ENCODE results near the gene FOXC2. TPM values are rescaled to one million over a fixed set of nuclear protein-coding genes. Genes with fewer than 3 reads are reported as not detected.

Gene FOXC2
- total and polyA plus RNA-seq, 10 of the 15 experiments (the other 5 are each of a cell fraction or from before 2014, with no cell fraction given): not detected

GRCh38 chr16:86534779-86535615 is 31.6 kb upstream of the FOXC2 start:
- intact Hi-C loops (cut with micrococcal nuclease; ENCODE audit: unreplicated experiment): no loop called here
- ChIA-PET RAD21 (ENCODE audit: unreplicated experiment) (interaction anchor here (0.7 kb wide), 1 partner anchor 298 kb away, joined by 3 read pairs; no protein-coding TSS in a partner anchor), CTCF (interaction anchor here (0.7 kb wide), 1 partner anchor 22 kb away, joined by 4 read pairs; no protein-coding TSS in a partner anchor), POLR2A (no interaction called here), SMC1A (ENCODE audit: uncharacterized antibody, unreplicated experiment) (interaction anchor here (0.6 kb wide), 1 partner anchor 673 kb away, joined by 3 read pairs; no protein-coding TSS in a partner anchor)
- Histone ChIP-seq H3K27me3 (replicated peaks in 1 of 2; ENCODE audit: control insufficient read depth in 2 of 2, insufficient read depth in 2 of 2, low read length in 1 of 2) (no peaks in the 10 kb centered on the region), H4K20me1 (ENCODE audit: control insufficient read depth, insufficient read depth) (no peaks in the 10 kb centered on the region; the same call in 1 of the 2 replicates), H3K4me1 (ENCODE audit: control insufficient read depth, insufficient read depth, low read length) (no peaks in the 10 kb centered on the region), H3K4me3 (no peak overlapping the region), H3K9ac (ENCODE audit: control insufficient read depth, insufficient read depth, low read length) (no peak overlapping the region), H3K4me2 (ENCODE audit: control insufficient read depth, insufficient read depth) (no peak overlapping the region), H3K9me3 (replicated peaks; ENCODE audit: control insufficient read depth, insufficient read depth, low read length) (no peaks in the 10 kb centered on the region), H2AFZ (ENCODE audit: control insufficient read depth, low read depth, low read length) (no peak overlapping the region), H3K79me2 (ENCODE audit: control insufficient read depth, insufficient read depth, low read length) (no peaks in the 10 kb centered on the region), H3K36me3 (ENCODE audit: control insufficient read depth in 2 of 2, insufficient read depth in 2 of 2, low read length in 1 of 2) (peaks cover 1 to 9% of the 10 kb centered on the region in 2 experiments), H3K27ac (ENCODE audit: control insufficient read depth, insufficient read depth) (no peak overlapping the region)
- in situ Hi-C loops (cut with MboI): no loop called here
- no TSS peak for BruUV-seq (replicated peaks)
- ATAC-seq (no peak), FAIRE-seq (no peak), DNase-seq (ENCODE audit: low read depth, low spot score) (no peak)
- 92% methylated on average over 18 of the region's 18 CpGs for whole genome bisulfite sequencing (ENCODE audit: insufficient coverage, insufficient replicate concordance, low lambda C conversion rate, missing lambda C conversion rate)
- TF ChIP-seq KAT2A (conservative IDR thresholded peaks at IDR 0.05; ENCODE audit: control insufficient read depth, low read depth, low read length) (no peak), BHLHE40 (IDR thresholded peaks at IDR 0.05; ENCODE audit: borderline replicate concordance in 1 of 2, low read depth in 2 of 2, low read length in 1 of 2) (no peak), MEF2B (IDR thresholded peaks at IDR 0.05; ENCODE audit: partially characterized antibody, poor library complexity, severe bottlenecking) (no peak), KDM1A (IDR thresholded peaks at IDR 0.05; ENCODE audit: borderline replicate concordance) (no peak), YY1 (IDR thresholded peaks at IDR 0.05; ENCODE audit: low read depth, low read length) (no peak)
- TF ChIP-seq, protein P1, sequence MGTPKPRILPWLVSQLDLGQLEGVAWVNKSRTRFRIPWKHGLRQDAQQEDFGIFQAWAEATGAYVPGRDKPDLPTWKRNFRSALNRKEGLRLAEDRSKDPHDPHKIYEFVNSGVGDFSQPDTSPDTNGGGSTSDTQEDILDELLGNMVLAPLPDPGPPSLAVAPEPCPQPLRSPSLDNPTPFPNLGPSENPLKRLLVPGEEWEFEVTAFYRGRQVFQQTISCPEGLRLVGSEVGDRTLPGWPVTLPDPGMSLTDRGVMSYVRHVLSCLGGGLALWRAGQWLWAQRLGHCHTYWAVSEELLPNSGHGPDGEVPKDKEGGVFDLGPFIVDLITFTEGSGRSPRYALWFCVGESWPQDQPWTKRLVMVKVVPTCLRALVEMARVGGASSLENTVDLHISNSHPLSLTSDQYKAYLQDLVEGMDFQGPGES (IDR thresholded peaks at IDR 0.05): no peak
